HepG2 (cell line): ENCODE results near the gene CYLD. TPM values are rescaled to one million over a fixed set of nuclear protein-coding genes. Genes with fewer than 3 reads are reported as not detected.
A peak's percentile ranks its signal among the peaks of the same experiment; 100 is the strongest.

Experiments used
- BCL6 ChIP-seq: IDR thresholded peaks from 2 replicates; pipeline ENCODE4 v1.6.1; 2016; ENCODE audit warnings: missing genetic modification reagents, missing compliant biosample characterization
- DNMT1 ChIP-seq: sonication (generic); formaldehyde crosslinking; IDR thresholded peaks from 2 replicates; pipeline ENCODE4 v1.5.1; 2020; ENCODE audit warnings: mild to moderate bottlenecking, missing genetic modification reagents
- ELF3 ChIP-seq: IDR thresholded peaks from 2 replicates; pipeline ENCODE4 v1.6.1; 2016; ENCODE audit warnings: missing genetic modification reagents, missing compliant biosample characterization
- FOXO4 ChIP-seq: sonication (generic); formaldehyde crosslinking; conservative IDR thresholded peaks from 2 replicates; pipeline ENCODE4 v1.8.1; 2023; ENCODE audit warnings: missing genetic modification reagents
- KAT7 ChIP-seq: IDR thresholded peaks from 2 replicates; pipeline ENCODE4 v1.6.1; 2018; ENCODE audit warnings: borderline replicate concordance, missing compliant biosample characterization
- KMT2A ChIP-seq: sonication (generic); formaldehyde crosslinking; IDR thresholded peaks from 2 replicates; pipeline ENCODE4 v1.4.0; 2020; ENCODE audit warnings: missing genetic modification reagents
- MYC ChIP-seq: sonication (generic); formaldehyde crosslinking; IDR thresholded peaks from 2 replicates; pipeline ENCODE4 v1.9.0; 2021; ENCODE audit warnings: missing genetic modification reagents, borderline replicate concordance
- NAIF1 ChIP-seq: sonication (generic); formaldehyde crosslinking; IDR thresholded peaks from 2 replicates; pipeline ENCODE4 v1.5.0; 2020; ENCODE audit warnings: mild to moderate bottlenecking, missing genetic modification reagents, borderline replicate concordance
- PCBP1 ChIP-seq: fragments of 200-400 bp; formaldehyde crosslinking; IDR thresholded peaks from 2 replicates; pipeline ENCODE4 v1.6.1; 2017; ENCODE audit warnings: mild to moderate bottlenecking, low read depth, low read length, borderline replicate concordance
- PHF21A ChIP-seq: sonication (generic); formaldehyde crosslinking; IDR thresholded peaks from 2 replicates; pipeline ENCODE4 v1.5.0; 2020; ENCODE audit warnings: mild to moderate bottlenecking, missing genetic modification reagents
- PRDM15 ChIP-seq: sonication (generic); formaldehyde crosslinking; IDR thresholded peaks from 2 replicates; pipeline ENCODE4 v1.4.0; 2020; ENCODE audit warnings: missing genetic modification reagents
- RARA ChIP-seq: IDR thresholded peaks from 2 replicates; pipeline ENCODE4 v1.6.1; 2016; ENCODE audit warnings: missing genetic modification reagents, missing compliant biosample characterization
- SIX4 ChIP-seq: sonication (generic); formaldehyde crosslinking; IDR thresholded peaks from 2 replicates; pipeline ENCODE4 v1.4.0; 2020; ENCODE audit warnings: missing genetic modification reagents
- TCF12 ChIP-seq, 2 experiments: fragments of 450-650 bp in 1 of 2; sonication (generic) in 1 of 2; formaldehyde crosslinking in 1 of 2; IDR thresholded peaks; 2 replicates each; pipeline versions ENCODE4 v1.6.1 to v1.8.0; 2017 to 2022; ENCODE audit warnings: antibody characterized with exemption in 1 of 2, mild to moderate bottlenecking in 1 of 2, missing genetic modification reagents in 1 of 2, moderate library complexity in 1 of 2
- TRIM24 ChIP-seq: sonication (generic); formaldehyde crosslinking; IDR thresholded peaks from 2 replicates; pipeline ENCODE4 v1.8.0; 2022; ENCODE audit warnings: mild to moderate bottlenecking, missing genetic modification reagents
- YEATS2 ChIP-seq: sonication (generic); formaldehyde crosslinking; IDR thresholded peaks from 2 replicates; pipeline ENCODE4 v1.4.0; 2020; ENCODE audit warnings: missing genetic modification reagents, borderline replicate concordance
- ZBTB43 ChIP-seq: sonication (generic); formaldehyde crosslinking; conservative IDR thresholded peaks from 2 replicates; pipeline ENCODE4 v1.4.0; 2020; ENCODE audit warnings: missing genetic modification reagents
- ZHX1 ChIP-seq: sonication (generic); formaldehyde crosslinking; IDR thresholded peaks from 2 replicates; pipeline ENCODE4 v1.8.1; 2022; ENCODE audit warnings: low read depth, mild to moderate bottlenecking, missing genetic modification reagents
- ZIK1 ChIP-seq: sonication (generic); formaldehyde crosslinking; IDR thresholded peaks from 2 replicates; pipeline ENCODE4 v1.5.0; 2020; ENCODE audit warnings: mild to moderate bottlenecking, low read depth, missing genetic modification reagents, borderline replicate concordance
- ZNF263 ChIP-seq: sonication (generic); formaldehyde crosslinking; IDR thresholded peaks from 2 replicates; pipeline ENCODE4 v1.4.0; 2020; ENCODE audit warnings: missing genetic modification reagents
- ZNF629 ChIP-seq: sonication (generic); formaldehyde crosslinking; conservative IDR thresholded peaks from 2 replicates; pipeline ENCODE4 v1.5.0; 2020; ENCODE audit warnings: missing genetic modification reagents
- ZNF713 ChIP-seq: sonication (generic); formaldehyde crosslinking; IDR thresholded peaks from 2 replicates; pipeline ENCODE4 v1.4.0; 2020; ENCODE audit warnings: mild to moderate bottlenecking, missing genetic modification reagents
- ZNF878 ChIP-seq: sonication (generic); formaldehyde crosslinking; IDR thresholded peaks from 2 replicates; pipeline ENCODE4 v1.8.1; 2023; ENCODE audit warnings: mild to moderate bottlenecking, missing genetic modification reagents, moderate library complexity
- polyA plus RNA-seq, 8 experiments: library from polyadenylated mRNA; depleted of rRNA in 3 of 8; stranded (reverse) in 7 of 8; unstranded in 1 of 8; fragments of >200 nt; fragmentation: Illumina TruSeq in 4 of 8; extraction: Trizol in 4 of 8; gene quantifications; 2 replicates each; pipeline versions ENCODE4 v1.2.1 to v1.2.3, GENCODE V29; 2011 to 2016; ENCODE audit warnings: low read depth in 4 of 8, missing spikeins in 1 of 8, mixed read lengths in 1 of 8; ENCODE audit not compliant: insufficient read depth in 1 of 8
- total RNA-seq, 5 experiments: library from RNA; depleted of rRNA; stranded (reverse); fragments of >200 nt; fragmentation: Illumina TruSeq; extraction: Trizol; gene quantifications; 2 replicates each; pipeline ENCODE4 v1.2.3, GENCODE V29; 2016; ENCODE audit warnings: low read depth in 1 of 5

The CYLD gene
- total and polyA plus RNA-seq, 2 of the 13 experiments (the other 11 are each of a cell fraction or from before 2014, with no cell fraction given) = 6.1 to 11.4 TPM

- TF ChIP-seq FOXO4 = no peak
- TF ChIP-seq ZBTB43 (CRISPR knock-in tag) = no peak
- TF ChIP-seq ZIK1 (CRISPR knock-in tag) = no peak
- TF ChIP-seq ZNF629 = no peak
- TF ChIP-seq PHF21A = peak; percentile 55
- 0 out of 2 replicates have a peak, but pooled peaks have one; percentile 25 for TF ChIP-seq MYC (CRISPR knock-in tag)
- TF ChIP-seq PRDM15 (CRISPR knock-in tag) = no peak
- TF ChIP-seq TCF12 (IDR thresholded peaks at IDR 0.05) = no peak
- TF ChIP-seq TCF12 (CRISPR knock-in tag; IDR thresholded peaks at IDR 0.05) = no peak
- no peak for TF ChIP-seq KAT7 (CRISPR knock-in tag)
- no peak for TF ChIP-seq KMT2A (CRISPR knock-in tag)
- 0 out of 2 replicates have a peak, but pooled peaks have one; percentile 27 for TF ChIP-seq BCL6 (CRISPR knock-in tag)
- TF ChIP-seq PCBP1 = no peak
- no peak for TF ChIP-seq ZNF878
- TF ChIP-seq ZHX1 = no peak
- TF ChIP-seq DNMT1 (CRISPR knock-in tag) = no peak
- no peak for TF ChIP-seq ZNF713
- no peak for TF ChIP-seq NAIF1 (CRISPR knock-in tag)
- 0 out of 2 replicates have a peak, but pooled peaks have one; percentile 44 for TF ChIP-seq ZNF263
- TF ChIP-seq YEATS2 (CRISPR knock-in tag) = 0 out of 2 replicates have a peak, but pooled peaks have one; percentile 13
- TF ChIP-seq TRIM24 (CRISPR knock-in tag) = no peak
- no peak for TF ChIP-seq SIX4 (CRISPR knock-in tag)
- TF ChIP-seq RARA (CRISPR knock-in tag) = peak; percentile 44
- peak; percentile 34; the same call in 1 of the 2 replicates for TF ChIP-seq ELF3 (CRISPR knock-in tag)
Observed at GRCh38 chr16:50696126-50696525, 45.8 kb upstream of the CYLD start (continued).
